Superior temporal gyrus (tissue), 1 donor: ENCODE data around the gene CCIN.
A peak's percentile ranks its signal among the peaks of the same experiment; 100 is the strongest.
"Not testable (repeated sequence)": the region's sequence is repeated elsewhere in the genome, so short reads cannot be mapped to it uniquely, and the experiment has no call there.

Experiments used
- DNase-seq: peaks from one replicate; pipeline ENCODE4 v3.0.0-alpha.2; 2016; ENCODE audit errors: extremely low spot score

The CCIN gene

GRCh38 chr9:36158917-36159316 lies 10.3 kb upstream of the CCIN start:
- DNase-seq = no peak

- not testable (repeated sequence) for DNase-seq
Measured at GRCh38 chr9:36159509-36159908, 9.7 kb upstream of the CCIN start.

GRCh38 chr9:36160126-36160525 lies 9.1 kb upstream of the CCIN start:
- DNase-seq = not testable (repeated sequence)

- no peak for DNase-seq
Measured at GRCh38 chr9:36161187-36161586, 8.0 kb upstream of the CCIN start.

- no peak for DNase-seq
Measured at GRCh38 chr9:36162211-36162738, 6.9 kb upstream of the CCIN start.

- DNase-seq = no peak
Measured at GRCh38 chr9:36163049-36163785, 6.0 kb upstream of the CCIN start.

GRCh38 chr9:36163786-36164170 lies 5.4 kb upstream of the CCIN start:
- DNase-seq = no peak

- no peak for DNase-seq
Measured at GRCh38 chr9:36164372-36164771, 4.8 kb upstream of the CCIN start.

- no peak for DNase-seq
Measured at GRCh38 chr9:36164989-36165388, 4.2 kb upstream of the CCIN start.

- DNase-seq = peak; percentile 30
Measured at GRCh38 chr9:36165826-36166167, 3.4 kb upstream of the CCIN start.

- peak; percentile 82 for DNase-seq
Measured at GRCh38 chr9:36166168-36166927, 2.8 kb upstream of the CCIN start.

GRCh38 chr9:36169708-36170107 lies 520 bp downstream of the CCIN start:
- DNase-seq = no peak

- DNase-seq = no peak
Measured at GRCh38 chr9:36170531-36170930, 1.3 kb downstream of the CCIN start.

GRCh38 chr9:36173861-36174260 lies 4.7 kb downstream of the CCIN start:
- DNase-seq = no peak

GRCh38 chr9:36174271-36174670 lies 5.1 kb downstream of the CCIN start:
- no peak for DNase-seq

- DNase-seq = no peak
Measured at GRCh38 chr9:36174731-36175130, 5.5 kb downstream of the CCIN start.

- DNase-seq = not testable (repeated sequence)
Measured at GRCh38 chr9:36175209-36175608, 6.0 kb downstream of the CCIN start.

- DNase-seq = not testable (repeated sequence)
Measured at GRCh38 chr9:36176496-36176895, 7.3 kb downstream of the CCIN start.

GRCh38 chr9:36177571-36177970 lies 8.4 kb downstream of the CCIN start:
- no peak for DNase-seq

- not testable (repeated sequence) for DNase-seq
Measured at GRCh38 chr9:36180243-36180642, 11.1 kb downstream of the CCIN start.

- no peak for DNase-seq
Measured at GRCh38 chr9:36187414-36187813, 18.2 kb downstream of the CCIN start.

GRCh38 chr9:36188212-36188611 lies 19.0 kb downstream of the CCIN start:
- no peak for DNase-seq

GRCh38 chr9:36189976-36190375 lies 20.8 kb downstream of the CCIN start:
- DNase-seq = no peak
